ENCODE results near the gene ARID3B. TPM values are rescaled to one million over a fixed set of nuclear protein-coding genes. Genes with fewer than 3 reads are reported as not detected.

ARID3B gene
- total and polyA plus RNA-seq, 2 of the 13 experiments (the other 11 are each of a cell fraction or from before 2014, with no cell fraction given) = 5.3 to 12.8 TPM

GRCh38 chr15:74540761-74541493 lies at the start of gene ARID3B (continued):
- no peak for TF ChIP-seq THYN1 (CRISPR knock-in tag; IDR thresholded peaks at IDR 0.05; ENCODE audit: borderline replicate concordance, low read depth)
- TF ChIP-seq CHCHD3 (CRISPR knock-in tag; IDR thresholded peaks at IDR 0.05) = no peak
- no peak for TF ChIP-seq THRA (CRISPR knock-in tag; IDR thresholded peaks at IDR 0.05; ENCODE audit: borderline replicate concordance)
- TF ChIP-seq ZNF749 (CRISPR knock-in tag; IDR thresholded peaks at IDR 0.05; ENCODE audit: borderline replicate concordance) = no peak
- peak; percentile 86; the same call in 1 of the 2 replicates for TF ChIP-seq YEATS2 (CRISPR knock-in tag; IDR thresholded peaks at IDR 0.05; ENCODE audit: borderline replicate concordance)
- TF ChIP-seq ZSCAN21 (CRISPR knock-in tag; IDR thresholded peaks at IDR 0.05; ENCODE audit: borderline replicate concordance) = no peak
- TF ChIP-seq NFYC (CRISPR knock-in tag; IDR thresholded peaks at IDR 0.05) = peak; percentile 88
- TF ChIP-seq YY1 (IDR thresholded peaks at IDR 0.05; ENCODE audit: insufficient read depth, insufficient replicate concordance, low read depth, low read length) = peak; percentile 50
- TF ChIP-seq ZBTB10 (CRISPR knock-in tag; IDR thresholded peaks at IDR 0.05; ENCODE audit: borderline replicate concordance) = no peak
- TF ChIP-seq ZNF781 (CRISPR knock-in tag; IDR thresholded peaks at IDR 0.05; ENCODE audit: borderline replicate concordance, not compliant biosample characterization) = no peak
- peak; percentile 69 for TF ChIP-seq HOXA3 (CRISPR knock-in tag; IDR thresholded peaks at IDR 0.05)
- 0 out of 2 replicates have a peak, but pooled peaks have one; percentile 38 for TF ChIP-seq ZFP82 (CRISPR knock-in tag; IDR thresholded peaks at IDR 0.05; ENCODE audit: borderline replicate concordance)
- TF ChIP-seq IKZF5 (CRISPR knock-in tag; IDR thresholded peaks at IDR 0.05) = no peak
- no peak for TF ChIP-seq TCF7L2 (IDR thresholded peaks at IDR 0.05; ENCODE audit: low read depth, low read length)
- TF ChIP-seq KLF9 (CRISPR knock-in tag; IDR thresholded peaks at IDR 0.05; ENCODE audit: low read depth) = no peak
- TF ChIP-seq PAF1 (CRISPR knock-in tag; IDR thresholded peaks at IDR 0.05) = no peak
- TF ChIP-seq ZFP37 (CRISPR knock-in tag; IDR thresholded peaks at IDR 0.05; ENCODE audit: borderline replicate concordance) = no peak
- TF ChIP-seq RFXAP (CRISPR knock-in tag; IDR thresholded peaks at IDR 0.05; ENCODE audit: borderline replicate concordance) = peak; percentile 40; the same call in 1 of the 2 replicates
- peak; percentile 6; the same call in 1 of the 2 replicates for TF ChIP-seq RAD21 (CRISPR knock-in tag; IDR thresholded peaks at IDR 0.05)
- no peak for TF ChIP-seq RBM22 (optimal IDR thresholded peaks at IDR 0.05; ENCODE audit: low read length)
- no peak for TF ChIP-seq HOXD1 (CRISPR knock-in tag; IDR thresholded peaks at IDR 0.05)
- no peak for TF ChIP-seq TCF12 (IDR thresholded peaks at IDR 0.05)
- no peak for TF ChIP-seq TCF12 (CRISPR knock-in tag; IDR thresholded peaks at IDR 0.05)
- no peak for TF ChIP-seq ZNF766 (CRISPR knock-in tag; IDR thresholded peaks at IDR 0.05; ENCODE audit: borderline replicate concordance)
- no peak for TF ChIP-seq NR2F1 (CRISPR knock-in tag; IDR thresholded peaks at IDR 0.05)
- TF ChIP-seq RAD51 (IDR thresholded peaks at IDR 0.05; ENCODE audit: borderline replicate concordance) = no peak

All from HepG2 (cell line).